Karpas-422 (cell line): Measurements from ENCODE around the gene CRIM1. TPM values are rescaled to one million over a fixed set of nuclear protein-coding genes. Genes with fewer than 3 reads are reported as not detected.
"Not testable (repeated sequence)": the region's sequence is repeated elsewhere in the genome, so short reads cannot be mapped to it uniquely, and the experiment has no call there.

ENCODE experiments used
- DNase-seq: peaks from one replicate; pipeline ENCODE4 v3.0.0-alpha.2; 2015
- H2AFZ ChIP-seq: fragments of 200-600 bp; sonication (generic); 2 replicates; pipeline ENCODE4 v1.6.1; 2014; ENCODE audit warnings: antibody characterized with exemption, low read length, mixed read lengths
- H3K27ac ChIP-seq: fragments of 200-600 bp; sonication (generic); 2 replicates; pipeline ENCODE4 v1.5.1; 2014; ENCODE audit warnings: mild to moderate bottlenecking, low read length, moderate library complexity
- H3K27me3 ChIP-seq: fragments of 200-600 bp; sonication (generic); 2 replicates; pipeline ENCODE4 v1.6.1; 2014; ENCODE audit warnings: low read length, mixed read lengths
- H3K36me3 ChIP-seq: fragments of 200-600 bp; sonication (generic); 2 replicates; pipeline ENCODE4 v1.6.1; 2014; ENCODE audit warnings: low read length, mixed read lengths; ENCODE audit not compliant: insufficient read depth
- H3K4me1 ChIP-seq: fragments of 200-600 bp; sonication (generic); 2 replicates; pipeline ENCODE4 v1.6.1; 2014; ENCODE audit warnings: mild to moderate bottlenecking, low read length, mixed read lengths
- H3K4me2 ChIP-seq: fragments of 200-600 bp; sonication (generic); 2 replicates; pipeline ENCODE4 v1.6.1; 2014; ENCODE audit warnings: low read length, low read depth, mild to moderate bottlenecking; ENCODE audit not compliant: poor library complexity, severe bottlenecking
- H3K4me3 ChIP-seq: fragments of 200-600 bp; sonication (generic); 2 replicates; pipeline ENCODE4 v1.5.1; 2014; ENCODE audit warnings: mild to moderate bottlenecking, antibody characterized with exemption, low read length, mixed read lengths
- H3K79me2 ChIP-seq: fragments of 200-600 bp; sonication (generic); 2 replicates; pipeline ENCODE4 v1.6.1; 2014; ENCODE audit warnings: mild to moderate bottlenecking, low read length, mixed read lengths
- H3K9ac ChIP-seq: fragments of 200-600 bp; sonication (generic); 2 replicates; pipeline ENCODE4 v1.6.0; 2014; ENCODE audit warnings: low read length
- H3K9me2 ChIP-seq: fragments of 200-600 bp; sonication (generic), shearing (Covaris generic); replicated peaks from 2 replicates; pipeline ENCODE4 v1.6.0; 2014; ENCODE audit warnings: mild to moderate bottlenecking, low read length, moderate library complexity; ENCODE audit not compliant: insufficient read depth
- H3K9me3 ChIP-seq: fragments of 300-700, 200-600 bp; sonication (generic); 2 replicates; pipeline ENCODE4 v1.6.1; 2014; ENCODE audit warnings: low read length, mixed read lengths
- H4K20me1 ChIP-seq: fragments of 200-600 bp; sonication (generic); 2 replicates; pipeline ENCODE4 v1.6.1; 2014; ENCODE audit warnings: mild to moderate bottlenecking, antibody characterized with exemption, low read length, low read depth; ENCODE audit not compliant: insufficient read depth
- total RNA-seq: library from RNA; depleted of rRNA; stranded (reverse); fragments of >200 nt; shearing (Covaris generic); gene quantifications from 2 replicates; pipeline ENCODE4 v1.2.3, GENCODE V29; 2014; ENCODE audit warnings: low replicate concordance; rRNA removed

The CRIM1 gene
- total RNA-seq: not detected in 2 replicates

GRCh38 chr2:36355151-36355889 is at the start of gene CRIM1:
TSS of gene CRIM1 (plus strand) at chr2:36355778. CDS start at chr2:36356293, 515 bp downstream.
- no peak within 1 kb of the TSS for H3K27ac ChIP-seq
- H3K36me3 ChIP-seq: no peaks in the 10 kb centered on the region
- H3K4me1 ChIP-seq: no peaks in the 10 kb centered on the region
- no peaks in the 10 kb centered on the region for H3K9me3 ChIP-seq
- H3K27me3 ChIP-seq: no peaks in the 10 kb centered on the region
- H2AFZ ChIP-seq: no peak within 1 kb of the TSS
- no peak within 1 kb of the TSS for H3K4me3 ChIP-seq
- H3K9me2 ChIP-seq: no peaks in the 10 kb centered on the region
- H3K9ac ChIP-seq: no peak within 1 kb of the TSS
- H4K20me1 ChIP-seq: no peaks in the 10 kb centered on the region
- no peaks in the 10 kb centered on the region for H3K79me2 ChIP-seq
- no peak within 1 kb of the TSS for H3K4me2 ChIP-seq
- DNase-seq: no peak

GRCh38 chr2:36307441-36307840 is 48.1 kb upstream of the CRIM1 start:
- no peaks in the 10 kb centered on the region for H3K9me3 ChIP-seq
- no peak overlapping the region for H3K9ac ChIP-seq
- H3K4me1 ChIP-seq: no peaks in the 10 kb centered on the region
- H3K36me3 ChIP-seq: no peaks in the 10 kb centered on the region
- H4K20me1 ChIP-seq: no peaks in the 10 kb centered on the region
- no peaks in the 10 kb centered on the region for H3K27me3 ChIP-seq
- no peak overlapping the region for H3K4me3 ChIP-seq
- H3K79me2 ChIP-seq: no peaks in the 10 kb centered on the region
- no peak overlapping the region for H2AFZ ChIP-seq
- no peak for DNase-seq
- H3K4me2 ChIP-seq: no peak overlapping the region
- H3K9me2 ChIP-seq: 0 out of 2 replicates have a peak, but pooled peaks cover 4% of the 10 kb centered on the region
- no peak overlapping the region for H3K27ac ChIP-seq

GRCh38 chr2:36310444-36310843 is 45.1 kb upstream of the CRIM1 start:
- not testable (repeated sequence) for H3K9me3 ChIP-seq, H3K4me2 ChIP-seq, H3K9me2 ChIP-seq, H3K36me3 ChIP-seq, H3K27ac ChIP-seq, H2AFZ ChIP-seq, H4K20me1 ChIP-seq, H3K27me3 ChIP-seq, H3K9ac ChIP-seq, H3K79me2 ChIP-seq, DNase-seq, H3K4me3 ChIP-seq, H3K4me1 ChIP-seq

- Histone ChIP-seq H3K4me3 (no peak overlapping the region), H3K9me3 (no peaks in the 10 kb centered on the region), H2AFZ (no peak overlapping the region), H4K20me1 (no peaks in the 10 kb centered on the region), H3K36me3 (no peaks in the 10 kb centered on the region), H3K4me2 (no peak overlapping the region), H3K9ac (no peak overlapping the region), H3K27ac (no peak overlapping the region), H3K27me3 (no peaks in the 10 kb centered on the region), H3K9me2 (no peaks in the 10 kb centered on the region), H3K79me2 (no peaks in the 10 kb centered on the region), H3K4me1 (no peaks in the 10 kb centered on the region)
- DNase-seq: no peak
These were observed 37.0 kb upstream of the CRIM1 start for GRCh38 chr2:36318547-36318946.

- no peak overlapping the region for H3K4me3 ChIP-seq
- no peaks in the 10 kb centered on the region for H3K4me1 ChIP-seq
- no peak for DNase-seq
These were observed 33.5 kb upstream of the CRIM1 start for GRCh38 chr2:36322108-36322507.

GRCh38 chr2:36326286-36326685 is 29.3 kb upstream of the CRIM1 start:
- no peak overlapping the region for H3K9ac ChIP-seq
- no peak for DNase-seq
- H3K27me3 ChIP-seq: no peaks in the 10 kb centered on the region
- H3K9me3 ChIP-seq: no peaks in the 10 kb centered on the region
- no peaks in the 10 kb centered on the region for H3K36me3 ChIP-seq
- no peak overlapping the region for H2AFZ ChIP-seq
- H3K4me2 ChIP-seq: no peak overlapping the region
- H4K20me1 ChIP-seq: no peaks in the 10 kb centered on the region
- H3K4me3 ChIP-seq: no peak overlapping the region
- no peaks in the 10 kb centered on the region for H3K9me2 ChIP-seq
- no peaks in the 10 kb centered on the region for H3K4me1 ChIP-seq
- no peak overlapping the region for H3K27ac ChIP-seq
- H3K79me2 ChIP-seq: no peaks in the 10 kb centered on the region

More at GRCh38 chr2:36322108-36322507, 33.5 kb upstream of the CRIM1 start:
- Histone ChIP-seq H3K9me2 (no peaks in the 10 kb centered on the region), H3K27me3 (no peaks in the 10 kb centered on the region), H4K20me1 (no peaks in the 10 kb centered on the region), H3K79me2 (no peaks in the 10 kb centered on the region), H3K36me3 (no peaks in the 10 kb centered on the region), H3K9me3 (no peaks in the 10 kb centered on the region), H2AFZ (no peak overlapping the region), H3K4me2 (no peak overlapping the region), H3K9ac (no peak overlapping the region), H3K27ac (no peak overlapping the region)

- no peaks in the 10 kb centered on the region for H3K79me2 ChIP-seq
- no peaks in the 10 kb centered on the region for H4K20me1 ChIP-seq
- no peak overlapping the region for H3K27ac ChIP-seq
- no peak overlapping the region for H3K4me2 ChIP-seq
- no peaks in the 10 kb centered on the region for H3K4me1 ChIP-seq
- H3K27me3 ChIP-seq: no peaks in the 10 kb centered on the region
- H3K9me3 ChIP-seq: no peaks in the 10 kb centered on the region
- H2AFZ ChIP-seq: no peak overlapping the region
- H3K9ac ChIP-seq: no peak overlapping the region
- no peak for DNase-seq
- no peaks in the 10 kb centered on the region for H3K36me3 ChIP-seq
- no peaks in the 10 kb centered on the region for H3K9me2 ChIP-seq
- no peak overlapping the region for H3K4me3 ChIP-seq
These were observed 26.3 kb upstream of the CRIM1 start for GRCh38 chr2:36329251-36329650.

- no peak overlapping the region for H3K4me3 ChIP-seq
- no peaks in the 10 kb centered on the region for H3K27me3 ChIP-seq
- H3K36me3 ChIP-seq: no peaks in the 10 kb centered on the region
- H3K4me2 ChIP-seq: no peak overlapping the region
- H4K20me1 ChIP-seq: no peaks in the 10 kb centered on the region
- no peaks in the 10 kb centered on the region for H3K9me3 ChIP-seq
- H2AFZ ChIP-seq: no peak overlapping the region
- DNase-seq: no peak
- H3K79me2 ChIP-seq: no peaks in the 10 kb centered on the region
- no peaks in the 10 kb centered on the region for H3K4me1 ChIP-seq
- no peak overlapping the region for H3K27ac ChIP-seq
- no peak overlapping the region for H3K9ac ChIP-seq
- no peaks in the 10 kb centered on the region for H3K9me2 ChIP-seq
These were observed 25.7 kb upstream of the CRIM1 start for GRCh38 chr2:36329746-36330472.
